Mucosa of descending colon (tissue), 3 donors: ENCODE results near the gene FAM174B. TPM values are rescaled to one million over a fixed set of nuclear protein-coding genes. Genes with fewer than 3 reads are reported as not detected.

Source experiments
- ATAC-seq: fragments of 200-7000 bp; cut with Tn5 transposase; one replicate; pipeline ENCODE4 v1.9.1; 2020; ENCODE audit warnings: mild to moderate bottlenecking, moderate library complexity
- DNase-seq, 3 donors: peaks; one replicate each; pipeline ENCODE4 v3.0.0-alpha.2; 2020
- H3K36me3 ChIP-seq: fragments of 200-600 bp; one replicate; pipeline ENCODE4 v1.8.0; 2021; ENCODE audit warnings: low read depth, mild to moderate bottlenecking
- H3K4me1 ChIP-seq: fragments of 200-600 bp; one replicate; pipeline ENCODE4 v1.8.0; 2021; ENCODE audit warnings: low read depth, mild to moderate bottlenecking
- H3K4me3 ChIP-seq: fragments of 200-600 bp; one replicate; pipeline ENCODE4 v1.8.0; 2021; ENCODE audit warnings: mild to moderate bottlenecking
- H3K9me3 ChIP-seq: fragments of 200-600 bp; one replicate; pipeline ENCODE4 v1.8.0; 2021; ENCODE audit warnings: mild to moderate bottlenecking
- intact Hi-C, 2 donors: fragments of 100-400 bp; cut with DNase I in 1 of 2; cut with micrococcal nuclease in 1 of 2; formaldehyde crosslinking; loops; one replicate each; pipeline versions ENCODE4 v1.11.0 to v1.11.1; 2022; cut with DNase I, micrococcal nuclease
- total RNA-seq, 3 donors: library from RNA; stranded (reverse); fragmentation: NEBNext Ultra II Directional in 2 of 3; extraction: Animal tissue kit (Norgen Biotek cat#: 25700) in 2 of 3; gene quantifications; one replicate each; pipeline versions ENCODE4 v1.2.1 to v1.2.4, GENCODE V29; 2021 to 2023
- TF ChIP-seq, protein P1 (sequence below): fragments of 200-600 bp; IDR thresholded peaks from one replicate; pipeline ENCODE4 v1.8.0; 2022; ENCODE audit warnings: antibody characterized with exemption, mild to moderate bottlenecking
- donor health status: DM: no; HTN: no; CAD: no; lungs with moderate emphysema.
- donor health status: DM: no; HTN: no; CAD: no.
- donor health status: DM: no; HTN: yes; CAD: no.

FAM174B gene
- total RNA-seq, 3 donors from 2014 or later, result 14.7 to 30.5 (median 28.5) TPM

DNA sequence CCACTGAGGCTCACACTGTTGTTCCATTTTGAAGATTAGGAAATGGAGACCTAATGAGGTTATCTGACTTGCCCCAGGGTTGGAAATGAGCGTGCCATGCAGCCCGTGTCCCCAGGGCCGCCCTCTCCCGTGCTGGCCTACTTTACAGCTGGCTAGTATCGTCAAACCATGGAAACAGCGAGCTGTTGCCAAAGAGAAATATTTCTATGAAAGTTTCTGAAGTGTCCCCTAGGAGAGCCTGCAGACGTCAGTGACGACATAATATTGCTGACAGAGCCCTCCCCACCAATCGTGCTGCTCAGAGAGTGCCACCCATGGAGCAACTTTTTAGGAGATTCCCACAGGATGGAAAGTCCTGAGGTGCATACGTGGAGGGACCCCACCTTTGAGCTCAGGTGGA lies 11.2 kb upstream of the FAM174B start:
- peak in 1 of 3 donors; percentile 27 for DNase-seq

DNA sequence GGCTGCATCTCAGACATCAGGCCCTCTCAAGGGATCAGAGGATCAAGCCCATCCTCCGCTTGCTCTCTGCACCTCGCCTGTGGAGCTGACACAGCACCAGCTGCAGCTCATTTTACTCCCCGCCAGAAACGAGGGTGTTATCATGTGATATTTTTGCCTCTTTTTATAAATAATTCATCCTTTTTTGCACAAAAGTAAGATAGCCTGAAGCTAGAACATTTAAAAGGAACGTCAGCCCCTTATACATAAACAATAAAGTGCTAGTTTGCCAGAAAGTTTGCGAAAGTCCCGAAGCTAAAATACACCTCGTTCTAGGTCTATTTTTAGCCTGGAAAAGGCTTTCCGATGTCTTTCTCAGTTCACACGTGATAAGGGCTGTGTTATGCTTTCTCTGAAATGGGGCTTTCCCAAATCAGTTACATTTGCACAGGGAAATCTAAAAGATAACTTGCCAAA lies 9.6 kb upstream of the FAM174B start:
- DNase-seq (no peak), ATAC-seq (no peak)
- no peaks in the 10 kb centered on the region for H3K9me3 ChIP-seq
- no peak overlapping the region for H3K4me3 ChIP-seq
- no peaks in the 10 kb centered on the region for H3K36me3 ChIP-seq
- no peaks in the 10 kb centered on the region for H3K4me1 ChIP-seq
- TF ChIP-seq, protein P1, sequence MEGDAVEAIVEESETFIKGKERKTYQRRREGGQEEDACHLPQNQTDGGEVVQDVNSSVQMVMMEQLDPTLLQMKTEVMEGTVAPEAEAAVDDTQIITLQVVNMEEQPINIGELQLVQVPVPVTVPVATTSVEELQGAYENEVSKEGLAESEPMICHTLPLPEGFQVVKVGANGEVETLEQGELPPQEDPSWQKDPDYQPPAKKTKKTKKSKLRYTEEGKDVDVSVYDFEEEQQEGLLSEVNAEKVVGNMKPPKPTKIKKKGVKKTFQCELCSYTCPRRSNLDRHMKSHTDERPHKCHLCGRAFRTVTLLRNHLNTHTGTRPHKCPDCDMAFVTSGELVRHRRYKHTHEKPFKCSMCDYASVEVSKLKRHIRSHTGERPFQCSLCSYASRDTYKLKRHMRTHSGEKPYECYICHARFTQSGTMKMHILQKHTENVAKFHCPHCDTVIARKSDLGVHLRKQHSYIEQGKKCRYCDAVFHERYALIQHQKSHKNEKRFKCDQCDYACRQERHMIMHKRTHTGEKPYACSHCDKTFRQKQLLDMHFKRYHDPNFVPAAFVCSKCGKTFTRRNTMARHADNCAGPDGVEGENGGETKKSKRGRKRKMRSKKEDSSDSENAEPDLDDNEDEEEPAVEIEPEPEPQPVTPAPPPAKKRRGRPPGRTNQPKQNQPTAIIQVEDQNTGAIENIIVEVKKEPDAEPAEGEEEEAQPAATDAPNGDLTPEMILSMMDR, result no peak
- intact Hi-C loops, result no loop called here

More for the DNA sequence above, 11.2 kb upstream of the FAM174B start:
- no peaks in the 10 kb centered on the region for H3K36me3 ChIP-seq
- intact Hi-C loops, result no loop called here
- no peaks in the 10 kb centered on the region for H3K4me1 ChIP-seq
- peak; percentile 57 for ATAC-seq
- H3K4me3 ChIP-seq, result no peak overlapping the region
- no peaks in the 10 kb centered on the region for H3K9me3 ChIP-seq
- TF ChIP-seq, protein P1, result no peak

DNA sequence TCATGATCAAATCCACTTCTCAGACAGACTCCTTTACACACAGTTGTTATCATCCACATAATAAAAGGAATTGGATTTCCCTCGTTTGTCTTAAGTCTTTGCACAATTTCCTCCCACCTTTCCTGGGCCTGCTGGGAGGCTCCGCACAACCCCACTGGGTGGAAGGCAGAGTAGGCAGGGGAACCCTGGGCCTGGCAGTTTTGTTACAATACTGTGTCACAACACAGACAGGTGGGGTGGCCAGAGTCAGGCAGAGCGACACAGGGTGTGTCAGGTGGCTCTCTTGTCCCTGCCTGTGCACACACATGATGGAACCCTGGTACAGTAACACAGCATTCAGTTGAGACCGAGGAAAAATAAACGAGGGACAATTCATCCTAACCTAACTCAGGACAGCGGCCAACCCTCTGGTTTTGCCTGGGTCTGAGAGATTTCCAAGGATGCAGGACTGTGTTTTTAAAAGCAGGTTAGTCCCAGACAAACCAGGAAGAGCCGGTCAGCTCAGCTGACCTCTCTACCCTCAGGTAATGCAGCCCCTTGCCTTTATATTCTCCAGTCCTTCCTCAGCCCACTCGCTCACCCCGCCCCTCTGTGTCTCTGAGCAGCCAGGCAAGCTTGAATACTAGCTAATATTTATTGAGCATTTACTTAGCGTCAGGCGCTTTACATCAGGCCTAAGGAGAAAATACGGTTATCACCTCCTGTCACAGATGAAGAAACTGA lies 8.8 kb upstream of the FAM174B start:
- ATAC-seq (peak; percentile 32), DNase-seq (no peak)
- no peaks in the 10 kb centered on the region for H3K4me1 ChIP-seq
- intact Hi-C loops, result no loop called here
- H3K4me3 ChIP-seq, result no peak overlapping the region
- no peaks in the 10 kb centered on the region for H3K36me3 ChIP-seq
- H3K9me3 ChIP-seq, result no peaks in the 10 kb centered on the region
- TF ChIP-seq, protein P1, result no peak

DNA sequence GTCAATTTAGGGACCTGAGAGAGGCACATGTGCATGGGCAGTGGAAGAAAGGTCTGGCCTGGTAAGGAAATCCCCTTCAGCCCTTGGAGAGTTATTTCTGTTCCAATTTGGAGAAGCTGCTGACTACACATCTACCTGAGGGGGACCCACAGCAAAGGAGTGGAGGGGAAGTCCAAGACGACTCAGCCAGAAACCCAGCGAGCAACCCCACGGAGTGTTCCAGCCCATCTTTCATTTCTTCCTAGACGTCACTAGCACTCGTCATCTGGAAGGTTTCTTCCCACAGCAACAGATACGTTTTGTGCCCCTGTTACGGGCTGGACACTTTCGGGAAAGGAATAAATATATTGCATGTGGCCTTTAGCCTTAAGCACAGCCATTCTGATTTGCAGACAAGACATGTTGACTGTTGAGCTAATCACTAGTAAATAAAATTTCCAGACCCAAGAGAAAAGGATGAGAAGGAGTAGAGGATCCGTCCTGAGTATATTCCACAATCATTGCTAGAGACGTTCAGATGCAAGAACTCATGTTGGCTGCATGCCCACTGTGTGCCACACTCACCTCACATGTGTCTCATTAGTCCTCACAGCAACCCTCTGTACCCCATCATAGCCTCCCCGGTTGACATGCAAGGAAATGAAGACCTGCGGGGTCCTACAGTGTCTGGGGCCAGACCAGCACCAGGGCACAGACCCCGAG lies 7.8 kb upstream of the FAM174B start:
- no peaks in the 10 kb centered on the region for H3K36me3 ChIP-seq
- ATAC-seq (no peak), DNase-seq (no peak)
- H3K4me1 ChIP-seq, result no peaks in the 10 kb centered on the region
- no peaks in the 10 kb centered on the region for H3K9me3 ChIP-seq
- intact Hi-C loops, result no loop called here
- TF ChIP-seq, protein P1, result no peak
- H3K4me3 ChIP-seq, result no peak overlapping the region

DNA sequence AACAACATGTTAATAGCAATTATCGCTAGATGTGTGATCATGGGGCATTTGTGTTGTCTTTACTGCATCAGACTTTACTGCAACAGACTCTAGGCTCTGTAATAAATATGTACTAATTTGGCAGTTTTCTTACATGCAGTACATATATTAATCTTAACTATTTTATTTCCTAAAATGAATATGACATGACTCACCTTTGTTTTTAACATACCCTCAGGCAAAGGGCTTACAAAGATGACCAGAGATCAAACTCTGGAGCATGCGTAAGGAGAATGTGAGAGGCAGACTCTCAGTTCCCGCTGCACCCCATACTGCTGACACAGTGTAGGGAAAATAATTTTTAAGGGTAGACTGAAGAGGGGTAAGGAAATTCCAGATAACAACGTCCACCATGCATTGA lies 7.2 kb upstream of the FAM174B start:
- TF ChIP-seq, protein P1, result no peak
- intact Hi-C loops, result no loop called here

More for the DNA sequence above, 7.2 kb upstream of the FAM174B start:
- no peak overlapping the region for H3K4me3 ChIP-seq
- H3K9me3 ChIP-seq, result no peaks in the 10 kb centered on the region
- H3K4me1 ChIP-seq, result no peaks in the 10 kb centered on the region
- DNase-seq, result no peak
- ATAC-seq, result no peak
- no peaks in the 10 kb centered on the region for H3K36me3 ChIP-seq
